HL-60 (cell line): ENCODE data around the gene MLXIP.

Experiments used
- DNase-seq, 2 experiments: peaks; one replicate each; pipeline ENCODE4 v3.0.0-alpha.2; 2010 to 2020; ENCODE audit warnings: low read depth in 1 of 2, low spot score in 1 of 2
- H3K27ac ChIP-seq: fragments of 250-450 bp; sonication (Bioruptor Pico); replicated peaks from 2 replicates; pipeline ENCODE4 v1.5.1; 2020; ENCODE audit warnings: mild to moderate bottlenecking, moderate library complexity
- H3K27me3 ChIP-seq: fragments of 250-450 bp; sonication (Bioruptor Pico); 2 replicates; pipeline ENCODE4 v1.5.1; 2021; ENCODE audit warnings: mild to moderate bottlenecking, moderate library complexity; ENCODE audit not compliant: insufficient read depth, poor library complexity, severe bottlenecking
- H3K4me3 ChIP-seq: replicated peaks from 2 replicates; pipeline ENCODE4 v1.5.1; 2011; ENCODE audit warnings: mild to moderate bottlenecking, control low read depth, low read length; ENCODE audit not compliant: insufficient read depth
- CTCF ChIP-seq: IDR thresholded peaks from one replicate; pipeline ENCODE4 v1.5.1; 2011; ENCODE audit warnings: low read length, control low read depth, inconsistent platforms; ENCODE audit not compliant: insufficient read depth
- GABPA ChIP-seq: IDR thresholded peaks from 2 replicates; pipeline ENCODE4 v1.6.1; 2012; ENCODE audit warnings: low read depth
- POLR2AphosphoS5 ChIP-seq: IDR thresholded peaks from 2 replicates; pipeline ENCODE4 v1.6.1; 2012; ENCODE audit warnings: low read depth
- REST ChIP-seq: IDR thresholded peaks from 2 replicates; pipeline ENCODE4 v1.6.1; 2012; ENCODE audit warnings: low read depth; ENCODE audit not compliant: insufficient replicate concordance
- SPI1 ChIP-seq: IDR thresholded peaks from 2 replicates; pipeline ENCODE4 v1.6.1; 2012; ENCODE audit warnings: low read depth, mild to moderate bottlenecking, borderline replicate concordance

Gene MLXIP

GRCh38 chr12:122079532-122080081 lies 1.1 kb downstream of the MLXIP start:
- DNase-seq: peak in 1 of 2 experiments; percentile 67
- Histone ChIP-seq H3K4me3 (peak overlapping the region; percentile 74), H3K27me3 (no peaks in the 10 kb centered on the region), H3K27ac (peak overlapping the region; percentile 74)
- TF ChIP-seq SPI1 (no peak), POLR2AphosphoS5 (no peak), CTCF (no peak), GABPA (no peak), REST (no peak)

GRCh38 chr12:122080149-122081082 lies 1.9 kb downstream of the MLXIP start:
- TF ChIP-seq GABPA (no peak), SPI1 (peak; percentile 48; the same call in 1 of the 2 replicates), REST (peak; percentile 43), CTCF (no peak), POLR2AphosphoS5 (peak; percentile 42)
- Histone ChIP-seq H3K4me3 (peak overlapping the region; percentile 74), H3K27me3 (no peaks in the 10 kb centered on the region), H3K27ac (peak overlapping the region; percentile 74)
- peak; percentile 45 to 94 for DNase-seq

- Histone ChIP-seq H3K27me3 (no peaks in the 10 kb centered on the region), H3K4me3 (peak overlapping the region; percentile 74), H3K27ac (peak overlapping the region; percentile 74)
- peak in 1 of 2 experiments; percentile 53 for DNase-seq
- TF ChIP-seq POLR2AphosphoS5 (no peak), REST (no peak), SPI1 (no peak), GABPA (no peak), CTCF (no peak)
These were observed 2.6 kb downstream of the MLXIP start for GRCh38 chr12:122081083-122081696.
